ENCODE data around the gene GBX1.

The GBX1 gene

GRCh38 chr7:151175793-151176311, 8.4 kb upstream of the GBX1 start:
- intact Hi-C loops (cut with DNase I): no loop called here
- DNase-seq: peak in 2 of 42 donors; percentile 19 to 29

GRCh38 chr7:151175047-151175792, 7.7 kb upstream of the GBX1 start:
- peak in 2 of 42 donors; percentile 15 to 31 for DNase-seq
- intact Hi-C loops (cut with DNase I): no loop called here

- intact Hi-C loops (cut with DNase I): no loop called here
- peak in 7 of 42 donors; percentile 12 to 53 (median 36) for DNase-seq
Measured at GRCh38 chr7:151174246-151175046, 7.0 kb upstream of the GBX1 start.

- intact Hi-C loops (cut with DNase I): no loop called here
- DNase-seq: peak in 2 of 42 donors; percentile 35 to 41
Measured at GRCh38 chr7:151173386-151174245, 6.1 kb upstream of the GBX1 start.

GRCh38 chr7:151172273-151173141, 5.0 kb upstream of the GBX1 start:
- peak; percentile 60 to 94 (median 83) for DNase-seq
- intact Hi-C loops (cut with DNase I): loop anchor here (1.0 kb wide), 1 partner anchor 48 kb away; no protein-coding TSS in a partner anchor

GRCh38 chr7:151168787-151169162, 1.3 kb upstream of the GBX1 start:
- intact Hi-C loops (cut with DNase I): no loop called here
- peak in 1 of 42 donors; percentile 33 for DNase-seq

GRCh38 chr7:151168003-151168786, 701 bp upstream of the GBX1 start:
- peak in 27 of 42 donors; percentile 28 to 75 (median 43) for DNase-seq
- intact Hi-C loops (cut with DNase I): no loop called here

- intact Hi-C loops (cut with DNase I): no loop called here
- peak in 1 of 42 donors; percentile 41 for DNase-seq
Measured at GRCh38 chr7:151166629-151167196, 781 bp downstream of the GBX1 start.

GRCh38 chr7:151161757-151162156, 5.7 kb downstream of the GBX1 start:
- DNase-seq: no peak

GRCh38 chr7:151157645-151158329, 9.7 kb downstream of the GBX1 start:
- DNase-seq: no peak

More at GRCh38 chr7:151161757-151162156, 5.7 kb downstream of the GBX1 start:
- intact Hi-C loops (cut with DNase I): no loop called here

GRCh38 chr7:151152643-151153513, 14.6 kb downstream of the GBX1 start:
- peak in 2 of 42 donors; percentile 15 to 22 for DNase-seq
- intact Hi-C loops (cut with DNase I): no loop called here

More at GRCh38 chr7:151157645-151158329, 9.7 kb downstream of the GBX1 start:
- intact Hi-C loops (cut with DNase I): no loop called here

GRCh38 chr7:151150388-151150787, 17.1 kb downstream of the GBX1 start:
- intact Hi-C loops (cut with DNase I): no loop called here
- no peak for DNase-seq

- intact Hi-C loops (cut with DNase I): no loop called here
- peak in 5 of 42 donors; percentile 12 to 37 (median 15) for DNase-seq
Measured at GRCh38 chr7:151148319-151149259, 18.9 kb downstream of the GBX1 start.

- intact Hi-C loops (cut with DNase I): no loop called here
- peak in 28 of 42 donors; percentile 38 to 83 (median 66) for DNase-seq
Measured at GRCh38 chr7:151146761-151147160, 20.7 kb downstream of the GBX1 start.
